Neural cell (in vitro differentiated cells): ENCODE data around the gene DNAJC6.

Source experiments
- CTCF ChIP-seq: fragments of 450-650 bp; IDR thresholded peaks from 2 replicates; pipeline ENCODE4 v1.5.1; 2014; ENCODE audit warnings: antibody characterized with exemption, mild to moderate bottlenecking, moderate library complexity; ENCODE audit not compliant: poor library complexity, severe bottlenecking
- EP300 ChIP-seq: fragments of 450-650 bp; conservative IDR thresholded peaks from 2 replicates; pipeline ENCODE4 v1.6.1; 2014; ENCODE audit warnings: antibody characterized with exemption, mild to moderate bottlenecking, moderate library complexity; ENCODE audit not compliant: poor library complexity, severe bottlenecking
- EZH2 ChIP-seq: fragments of 200-600, 300-800 bp; shearing (Covaris generic), sonication (generic); IDR thresholded peaks from 2 replicates; pipeline ENCODE4 v1.6.1; 2014; ENCODE audit warnings: antibody characterized with exemption, low read length, borderline replicate concordance, mild to moderate bottlenecking; ENCODE audit not compliant: insufficient read depth, poor library complexity, severe bottlenecking
- MXI1 ChIP-seq: fragments of 450-650 bp; conservative IDR thresholded peaks from 2 replicates; pipeline ENCODE4 v1.6.1; 2014; ENCODE audit warnings: antibody characterized with exemption, mild to moderate bottlenecking; ENCODE audit not compliant: poor library complexity, severe bottlenecking
- POLR2AphosphoS5 ChIP-seq: IDR thresholded peaks from 2 replicates; pipeline ENCODE4 v1.6.1; 2012
- RAD21 ChIP-seq: fragments of 450-650 bp; conservative IDR thresholded peaks from 2 replicates; pipeline ENCODE4 v1.6.1; 2014; ENCODE audit warnings: antibody characterized with exemption, mild to moderate bottlenecking, moderate library complexity
- SMC3 ChIP-seq: fragments of 450-650 bp; conservative IDR thresholded peaks from 2 replicates; pipeline ENCODE4 v1.6.1; 2014; ENCODE audit warnings: antibody characterized with exemption, mild to moderate bottlenecking, moderate library complexity; ENCODE audit not compliant: poor library complexity
- TAF1 ChIP-seq: IDR thresholded peaks from 2 replicates; pipeline ENCODE4 v1.6.1; 2012; ENCODE audit warnings: low read depth
- TF ChIP-seq, protein P1 (sequence below): IDR thresholded peaks from 2 replicates; pipeline ENCODE4 v1.6.1; 2012; ENCODE audit warnings: borderline replicate concordance

DNA sequence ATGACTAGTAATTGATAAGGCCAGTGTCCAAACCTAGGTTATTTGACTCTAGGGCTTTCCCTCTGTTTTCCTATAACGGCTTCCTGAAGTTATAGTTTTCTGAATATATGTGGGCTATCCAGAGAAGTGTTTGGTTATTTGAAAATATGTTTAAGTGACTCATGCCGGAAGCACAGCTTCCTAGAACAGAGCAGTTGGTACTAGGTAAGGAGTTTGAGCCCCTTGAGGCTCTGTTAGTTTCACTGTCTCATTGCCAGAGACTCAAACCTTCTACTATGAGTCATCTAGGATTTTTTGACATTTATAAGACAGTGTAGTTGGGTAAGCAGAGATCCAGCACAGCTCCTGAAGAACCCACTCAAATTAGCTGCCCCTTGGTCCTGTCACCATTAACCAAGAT, 84.0 kb downstream of the DNAJC6 start:
- TF ChIP-seq CTCF (no peak), POLR2AphosphoS5 (no peak), TAF1 (no peak), EP300 (no peak), EZH2 (no peak), MXI1 (no peak), RAD21 (no peak), SMC3 (no peak)
- TF ChIP-seq, protein P1, sequence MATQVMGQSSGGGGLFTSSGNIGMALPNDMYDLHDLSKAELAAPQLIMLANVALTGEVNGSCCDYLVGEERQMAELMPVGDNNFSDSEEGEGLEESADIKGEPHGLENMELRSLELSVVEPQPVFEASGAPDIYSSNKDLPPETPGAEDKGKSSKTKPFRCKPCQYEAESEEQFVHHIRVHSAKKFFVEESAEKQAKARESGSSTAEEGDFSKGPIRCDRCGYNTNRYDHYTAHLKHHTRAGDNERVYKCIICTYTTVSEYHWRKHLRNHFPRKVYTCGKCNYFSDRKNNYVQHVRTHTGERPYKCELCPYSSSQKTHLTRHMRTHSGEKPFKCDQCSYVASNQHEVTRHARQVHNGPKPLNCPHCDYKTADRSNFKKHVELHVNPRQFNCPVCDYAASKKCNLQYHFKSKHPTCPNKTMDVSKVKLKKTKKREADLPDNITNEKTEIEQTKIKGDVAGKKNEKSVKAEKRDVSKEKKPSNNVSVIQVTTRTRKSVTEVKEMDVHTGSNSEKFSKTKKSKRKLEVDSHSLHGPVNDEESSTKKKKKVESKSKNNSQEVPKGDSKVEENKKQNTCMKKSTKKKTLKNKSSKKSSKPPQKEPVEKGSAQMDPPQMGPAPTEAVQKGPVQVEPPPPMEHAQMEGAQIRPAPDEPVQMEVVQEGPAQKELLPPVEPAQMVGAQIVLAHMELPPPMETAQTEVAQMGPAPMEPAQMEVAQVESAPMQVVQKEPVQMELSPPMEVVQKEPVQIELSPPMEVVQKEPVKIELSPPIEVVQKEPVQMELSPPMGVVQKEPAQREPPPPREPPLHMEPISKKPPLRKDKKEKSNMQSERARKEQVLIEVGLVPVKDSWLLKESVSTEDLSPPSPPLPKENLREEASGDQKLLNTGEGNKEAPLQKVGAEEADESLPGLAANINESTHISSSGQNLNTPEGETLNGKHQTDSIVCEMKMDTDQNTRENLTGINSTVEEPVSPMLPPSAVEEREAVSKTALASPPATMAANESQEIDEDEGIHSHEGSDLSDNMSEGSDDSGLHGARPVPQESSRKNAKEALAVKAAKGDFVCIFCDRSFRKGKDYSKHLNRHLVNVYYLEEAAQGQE, result no peak
